ENCODE results near the gene USP25. TPM values are rescaled to one million over a fixed set of nuclear protein-coding genes. Genes with fewer than 3 reads are reported as not detected.

Gene USP25
- total RNA-seq, 1 donor, result 33.7 TPM

GRCh38 chr21:15872236-15872635 lies 142.5 kb downstream of the USP25 start:
- no peak overlapping the region for H3K4me3 ChIP-seq (ENCODE audit: low read depth, low read length)
- no peak for TF ChIP-seq CTCF (IDR thresholded peaks at IDR 0.05; ENCODE audit: insufficient read depth, low read depth, low read length)
- no peak for DNase-seq (ENCODE audit: low read depth)

- no peak for TF ChIP-seq CTCF (IDR thresholded peaks at IDR 0.05; ENCODE audit: insufficient read depth, low read depth, low read length)
- peak; percentile 79 for DNase-seq (ENCODE audit: low read depth)
- no peak overlapping the region for H3K4me3 ChIP-seq (ENCODE audit: low read depth, low read length)
Observed at GRCh38 chr21:15874615-15875014, 144.8 kb downstream of the USP25 start.

- no peak for TF ChIP-seq CTCF (IDR thresholded peaks at IDR 0.05; ENCODE audit: insufficient read depth, low read depth, low read length)
- H3K4me3 ChIP-seq (ENCODE audit: low read depth, low read length), result no peak overlapping the region
- no peak for DNase-seq (ENCODE audit: low read depth)
Observed at GRCh38 chr21:15875286-15875685, 145.5 kb downstream of the USP25 start.

GRCh38 chr21:15893902-15894301 lies 164.1 kb downstream of the USP25 start:
- TF ChIP-seq CTCF (IDR thresholded peaks at IDR 0.05; ENCODE audit: insufficient read depth, low read depth, low read length), result no peak

GRCh38 chr21:15894596-15894995 lies 164.8 kb downstream of the USP25 start:
- no peak overlapping the region for H3K4me3 ChIP-seq (ENCODE audit: low read depth, low read length)
- peak; percentile 38 for DNase-seq (ENCODE audit: low read depth)
- TF ChIP-seq CTCF (IDR thresholded peaks at IDR 0.05; ENCODE audit: insufficient read depth, low read depth, low read length), result peak; percentile 31

More at GRCh38 chr21:15893902-15894301, 164.1 kb downstream of the USP25 start:
- H3K4me3 ChIP-seq (ENCODE audit: low read depth, low read length), result no peak overlapping the region
- no peak for DNase-seq (ENCODE audit: low read depth)

- no peak for TF ChIP-seq CTCF (IDR thresholded peaks at IDR 0.05; ENCODE audit: insufficient read depth, low read depth, low read length)
- no peak for DNase-seq (ENCODE audit: low read depth)
- H3K4me3 ChIP-seq (ENCODE audit: low read depth, low read length), result no peak overlapping the region
Observed at GRCh38 chr21:15895142-15896106, 165.6 kb downstream of the USP25 start.

Measured in fibroblast of villous mesenchyme (primary cell).